Lung (tissue), 12 donors: ENCODE data around the gene CYTH3. TPM values are rescaled to one million over a fixed set of nuclear protein-coding genes. Genes with fewer than 3 reads are reported as not detected.

Experiments used
- ATAC-seq: fragments of 200-7000 bp; cut with Tn5 transposase; one replicate; pipeline ENCODE4 v1.9.1; 2020; ENCODE audit warnings: moderate number of reproducible peaks; ENCODE audit not compliant: insufficient read depth, low FRiP score
- DNase-seq, 3 donors: peaks; one replicate each; pipeline ENCODE4 v3.0.0-alpha.2; 2013 to 2017
- H3K27ac ChIP-seq, 2 donors: one replicate each; pipeline ENCODE4 v1.5.1; 2013; ENCODE audit warnings: mild to moderate bottlenecking in 2 of 2, moderate library complexity in 2 of 2, control low read depth in 1 of 2, inconsistent platforms in 1 of 2, low read depth in 1 of 2, low read length in 1 of 2
- H3K27me3 ChIP-seq, 3 donors: one replicate each; pipeline ENCODE4 v1.5.1; 2013; ENCODE audit warnings: low read length in 2 of 3; ENCODE audit not compliant: control insufficient read depth in 3 of 3, insufficient read depth in 3 of 3
- H3K36me3 ChIP-seq, 4 donors: one replicate each; pipeline ENCODE4 v1.5.1; 2013; ENCODE audit warnings: low read length in 4 of 4, mild to moderate bottlenecking in 1 of 4, moderate library complexity in 1 of 4; ENCODE audit not compliant: control insufficient read depth in 4 of 4, insufficient read depth in 4 of 4
- H3K4me1 ChIP-seq, 5 donors: one replicate each; pipeline ENCODE4 v1.5.1; 2013; ENCODE audit warnings: low read length in 5 of 5, mild to moderate bottlenecking in 2 of 5, moderate library complexity in 1 of 5; ENCODE audit not compliant: control insufficient read depth in 5 of 5, insufficient read depth in 5 of 5
- H3K4me3 ChIP-seq: one replicate; pipeline ENCODE4 v1.5.1; 2013; ENCODE audit warnings: mild to moderate bottlenecking, control low read depth, moderate library complexity
- H3K9ac ChIP-seq, 2 donors: one replicate each; pipeline ENCODE4 v1.5.1; 2013; ENCODE audit warnings: low read length in 2 of 2, control low read depth in 1 of 2; ENCODE audit not compliant: insufficient read depth in 1 of 2
- H3K9me3 ChIP-seq, 4 donors: one replicate each; pipeline ENCODE4 v1.5.1; 2013; ENCODE audit warnings: low read length in 3 of 4, mild to moderate bottlenecking in 1 of 4, moderate library complexity in 1 of 4; ENCODE audit not compliant: control insufficient read depth in 4 of 4, insufficient read depth in 3 of 4
- CTCF ChIP-seq: IDR thresholded peaks from 2 replicates; pipeline ENCODE4 v1.5.1; 2012; ENCODE audit warnings: mild to moderate bottlenecking; ENCODE audit errors: control extremely low read depth, extremely low read depth
- WGBS, 2 donors: extraction: QIAGEN DNeasy Blood & Tissue Kit; methylation state at CpG; one replicate each; pipeline ENCODE4 v1.1.7; 2013; 5-methylcytosine and 5-hydroxymethylcytosine counted together
- polyA plus RNA-seq, 2 donors: library from polyadenylated mRNA; stranded (reverse); fragments of 200-250 nt; gene quantifications; one replicate each; pipeline ENCODE4 v1.2.1, GENCODE V29; 2013
- total RNA-seq, 2 donors: library from RNA; depleted of rRNA in 1 of 2; stranded (reverse); fragments of >200 nt in 1 of 2; gene quantifications; one replicate each; pipeline ENCODE4 v1.2.1, GENCODE V29; 2014 to 2021
- donor health status: control.
- donor health status: control.
- donor health status: Bipolar disorder and iron deficiency.
- donor health status: healthy.
- donor health status: DM: yes; HTN: yes; CAD: no.

The CYTH3 gene
- total and polyA plus RNA-seq, 4 donors = 8.2 to 28.7 (median 15.5) TPM

GRCh38 chr7:6262221-6262620 is 10.2 kb downstream of the CYTH3 start:
- peaks cover 0 to 2% (median 0%) of the 10 kb centered on the region in 4 donors for H3K9me3 ChIP-seq
- peaks cover 0 to 26% (median 18%) of the 10 kb centered on the region in 5 donors for H3K4me1 ChIP-seq
- H3K9ac ChIP-seq = no peak overlapping the region
- H3K27ac ChIP-seq = peak overlapping the region in 1 of 2 donors; percentile 23
- ATAC-seq (no peak), DNase-seq (no peak)
- no peaks in the 10 kb centered on the region for H3K36me3 ChIP-seq
- TF ChIP-seq CTCF = no peak
- H3K4me3 ChIP-seq = no peak overlapping the region
- H3K27me3 ChIP-seq = no peaks in the 10 kb centered on the region

- Histone ChIP-seq H3K4me3 (no peak overlapping the region), H3K4me1 (peaks cover 0 to 26% (median 19%) of the 10 kb centered on the region in 5 donors), H3K9me3 (peaks cover 0 to 2% (median 0%) of the 10 kb centered on the region in 4 donors), H3K9ac (no peak overlapping the region), H3K27ac (no peak overlapping the region), H3K27me3 (no peaks in the 10 kb centered on the region), H3K36me3 (no peaks in the 10 kb centered on the region)
- DNase-seq = no peak
- WGBS, 2 donors = 91 to 92% methylated on average over 2 of the region's 2 CpGs
- no peak for ATAC-seq
- no peak for TF ChIP-seq CTCF
These were observed 10.7 kb downstream of the CYTH3 start for GRCh38 chr7:6261699-6262098.

- ATAC-seq (no peak), DNase-seq (no peak)
- Histone ChIP-seq H3K27me3 (no peaks in the 10 kb centered on the region), H3K27ac (peak overlapping the region; percentile 24 to 74), H3K36me3 (no peaks in the 10 kb centered on the region), H3K9me3 (peaks cover 0 to 2% (median 0%) of the 10 kb centered on the region in 4 donors), H3K4me1 (peaks cover 0 to 29% (median 21%) of the 10 kb centered on the region in 5 donors), H3K4me3 (no peak overlapping the region), H3K9ac (no peak overlapping the region)
- TF ChIP-seq CTCF = no peak
- 84 to 90% methylated on average over 6 of the region's 6 CpGs for WGBS, 2 donors
These were observed 11.9 kb downstream of the CYTH3 start for GRCh38 chr7:6260291-6261187.
